Measurements from ENCODE around the gene SAP25.
A peak's percentile ranks its signal among the peaks of the same experiment; 100 is the strongest.

Gene SAP25

GRCh38 chr7:100591596-100591995 is 17.9 kb upstream of the SAP25 start:
- DNase-seq = no peak

- DNase-seq = no peak
Measured at GRCh38 chr7:100590077-100590737, 16.5 kb upstream of the SAP25 start.

GRCh38 chr7:100589341-100589947 is 15.7 kb upstream of the SAP25 start:
- no peak for DNase-seq

- peak; percentile 33 for DNase-seq
Measured at GRCh38 chr7:100588438-100588837, 14.7 kb upstream of the SAP25 start.

- DNase-seq = peak; percentile 100
Measured at GRCh38 chr7:100586266-100587025, 12.7 kb upstream of the SAP25 start, which contains the start of gene FBXO24. Gene FBXO24, plus strand, starts transcription at chr7:100586328. Its CDS starts 298 bp downstream, at chr7:100586626.

GRCh38 chr7:100585511-100586265 is 12.0 kb upstream of the SAP25 start, which contains the start of gene LRCH4:
Gene LRCH4, minus strand, starts transcription at chr7:100586129. Its CDS starts 29 bp downstream, at chr7:100586100.
- peak; percentile 69 for DNase-seq

- DNase-seq = no peak
Measured at GRCh38 chr7:100584683-100585510, 11.2 kb upstream of the SAP25 start.

- DNase-seq = no peak
Measured at GRCh38 chr7:100584054-100584682, 10.5 kb upstream of the SAP25 start.

GRCh38 chr7:100583132-100584053 is 9.7 kb upstream of the SAP25 start:
- DNase-seq = peak; percentile 70

GRCh38 chr7:100582650-100583049 is 8.9 kb upstream of the SAP25 start:
- DNase-seq = no peak

GRCh38 chr7:100582041-100582579 is 8.4 kb upstream of the SAP25 start:
- DNase-seq = no peak

- no peak for DNase-seq
Measured at GRCh38 chr7:100580466-100581283, 7.0 kb upstream of the SAP25 start.

- DNase-seq = no peak
Measured at GRCh38 chr7:100578246-100579183, 4.8 kb upstream of the SAP25 start.

- no peak for DNase-seq
Measured at GRCh38 chr7:100577507-100577906, 3.8 kb upstream of the SAP25 start.

GRCh38 chr7:100577103-100577502 is 3.4 kb upstream of the SAP25 start:
- no peak for DNase-seq

GRCh38 chr7:100576384-100576993 is 2.8 kb upstream of the SAP25 start:
- DNase-seq = no peak

GRCh38 chr7:100575746-100576383 is 2.2 kb upstream of the SAP25 start:
- no peak for DNase-seq
